Tibial nerve (tissue), 4 donors: ENCODE data around the gene APH1B. TPM values are rescaled to one million over a fixed set of nuclear protein-coding genes. Genes with fewer than 3 reads are reported as not detected.

Experiments
- DNase-seq, 2 donors: peaks; one replicate each; pipeline ENCODE4 v3.0.0-alpha.2; 2019; ENCODE audit warnings: low spot score in 2 of 2
- H3K27ac ChIP-seq, 4 donors: fragments of 200-600 bp; sonication (generic) in 3 of 4; one replicate each; pipeline ENCODE4 v1.5.1; 2017 to 2019; ENCODE audit warnings: mild to moderate bottlenecking in 1 of 4
- H3K27me3 ChIP-seq, 2 donors: fragments of 200-600 bp; sonication (generic) in 1 of 2; one replicate each; pipeline versions ENCODE4 v1.5.1 to v1.6.0; 2017 to 2019
- H3K36me3 ChIP-seq, 3 donors: fragments of 200-600 bp; sonication (generic); one replicate each; pipeline ENCODE4 v1.5.1; 2018 to 2019
- H3K4me1 ChIP-seq, 4 donors: fragments of 200-600 bp; sonication (generic) in 3 of 4; one replicate each; pipeline ENCODE4 v1.5.1; 2017 to 2019
- H3K4me3 ChIP-seq, 4 donors: fragments of 200-600 bp; sonication (generic) in 3 of 4; one replicate each; pipeline ENCODE4 v1.5.1; 2017 to 2019; ENCODE audit warnings: mild to moderate bottlenecking in 1 of 4, moderate library complexity in 1 of 4
- H3K9me3 ChIP-seq, 4 donors: fragments of 200-600 bp; sonication (generic) in 3 of 4; one replicate each; pipeline ENCODE4 v1.5.1; 2017 to 2019
- CTCF ChIP-seq, 5 experiments: fragments of 200-600 bp in 3 of 5; fragments of 450-650 bp in 2 of 5; sonication (generic) in 3 of 5; IDR thresholded peaks; one replicate each; pipeline ENCODE4 v1.5.1; 2016 to 2019; ENCODE audit warnings: antibody characterized with exemption in 5 of 5, mild to moderate bottlenecking in 3 of 5, moderate library complexity in 2 of 5
- EP300 ChIP-seq, 2 donors: sonication (generic); formaldehyde crosslinking; IDR thresholded peaks; one replicate each; pipeline ENCODE4 v1.6.1; 2017; ENCODE audit warnings: antibody characterized with exemption in 2 of 2, mild to moderate bottlenecking in 1 of 2
- POLR2A ChIP-seq, 2 donors: fragments of 450-650 bp; IDR thresholded peaks; one replicate each; pipeline ENCODE4 v1.6.1; 2017; ENCODE audit warnings: antibody characterized with exemption in 2 of 2, mild to moderate bottlenecking in 2 of 2, moderate library complexity in 2 of 2
- whole genome bisulfite sequencing, 2 donors: methylation state at CpG; one replicate each; pipeline ENCODE4 v1.1.5; 2018; 5-methylcytosine and 5-hydroxymethylcytosine counted together
- total RNA-seq, 4 donors: library from RNA; depleted of rRNA; stranded (reverse); fragments of >200 nt; gene quantifications; one replicate each; pipeline ENCODE4 v1.1.0, GENCODE V29; 2016

Gene APH1B
- total RNA-seq, 4 donors from 2014 or later: 11.0 to 18.4 (median 16.1) TPM

- Histone ChIP-seq H3K4me3 (no peak overlapping the region), H3K9me3 (no peaks in the 10 kb centered on the region), H3K36me3 (peaks cover 0 to 17% (median 0%) of the 10 kb centered on the region in 3 donors), H3K27ac (peak overlapping the region; percentile 48 to 81 (median 66)), H3K27me3 (no peaks in the 10 kb centered on the region), H3K4me1 (peaks cover 0 to 61% (median 23%) of the 10 kb centered on the region in 4 donors)
- WGBS, 2 donors: 40 to 46% methylated on average over 5 of the region's 5 CpGs
- no peak for DNase-seq
- TF ChIP-seq POLR2A (IDR thresholded peaks at IDR 0.05) (no peak), CTCF (IDR thresholded peaks at IDR 0.05) (no peak), EP300 (IDR thresholded peaks at IDR 0.05) (no peak)
Measured at GRCh38 chr15:63244976-63245645, 32.3 kb upstream of the APH1B start.

- Histone ChIP-seq H3K9me3 (no peaks in the 10 kb centered on the region), H3K27me3 (no peaks in the 10 kb centered on the region), H3K4me1 (peaks cover 0 to 55% (median 23%) of the 10 kb centered on the region in 4 donors), H3K36me3 (peaks cover 0 to 33% (median 0%) of the 10 kb centered on the region in 3 donors), H3K27ac (peak overlapping the region in 3 of 4 donors; percentile 35 to 78 (median 70)), H3K4me3 (no peak overlapping the region)
- TF ChIP-seq CTCF (IDR thresholded peaks at IDR 0.05) (no peak), EP300 (IDR thresholded peaks at IDR 0.05) (peak in 1 of 2 donors; percentile 94), POLR2A (IDR thresholded peaks at IDR 0.05) (no peak)
- peak in 1 of 2 donors; percentile 68 for DNase-seq
- WGBS, 2 donors: 79 to 80% methylated on average over 5 of the region's 5 CpGs
Measured at GRCh38 chr15:63246691-63247469, 30.5 kb upstream of the APH1B start.

- TF ChIP-seq EP300 (IDR thresholded peaks at IDR 0.05) (no peak), POLR2A (IDR thresholded peaks at IDR 0.05) (no peak), CTCF (IDR thresholded peaks at IDR 0.05) (no peak)
- H3K4me1 ChIP-seq: peaks cover 0 to 28% (median 14%) of the 10 kb centered on the region in 4 donors
- 94 to 95% methylated on average over 4 of the region's 4 CpGs for WGBS, 2 donors
Measured at GRCh38 chr15:63250312-63250965, 27.0 kb upstream of the APH1B start.

GRCh38 chr15:63251701-63252100 is 25.7 kb upstream of the APH1B start:
- H3K36me3 ChIP-seq: peaks cover 0 to 33% (median 0%) of the 10 kb centered on the region in 3 donors
- H3K4me1 ChIP-seq: peaks cover 0 to 28% (median 12%) of the 10 kb centered on the region in 4 donors
- TF ChIP-seq POLR2A (IDR thresholded peaks at IDR 0.05) (no peak), EP300 (IDR thresholded peaks at IDR 0.05) (no peak), CTCF (IDR thresholded peaks at IDR 0.05) (no peak)
- no peak overlapping the region for H3K27ac ChIP-seq
- 85 to 91% methylated on average over 2 of the region's 2 CpGs for WGBS, 2 donors
- no peaks in the 10 kb centered on the region for H3K27me3 ChIP-seq
- H3K9me3 ChIP-seq: no peaks in the 10 kb centered on the region
- no peak for DNase-seq
- no peak overlapping the region for H3K4me3 ChIP-seq

More at GRCh38 chr15:63250312-63250965, 27.0 kb upstream of the APH1B start:
- peaks cover 0 to 44% (median 0%) of the 10 kb centered on the region in 3 donors for H3K36me3 ChIP-seq
- no peak for DNase-seq
- H3K27ac ChIP-seq: no peak overlapping the region
- no peaks in the 10 kb centered on the region for H3K27me3 ChIP-seq
- H3K4me3 ChIP-seq: no peak overlapping the region
- no peaks in the 10 kb centered on the region for H3K9me3 ChIP-seq
